Sigmoid colon (tissue), 4 donors: ENCODE data around the gene GRID1.

Experiments
- EP300 ChIP-seq, 4 donors: sonication (generic); formaldehyde crosslinking; IDR thresholded peaks; one replicate each; pipeline ENCODE4 v1.6.1; 2017; ENCODE audit warnings: antibody characterized with exemption in 4 of 4
- POLR2A ChIP-seq, 2 donors: fragments of 450-650 bp; IDR thresholded peaks; one replicate each; pipeline ENCODE4 v1.6.1; 2016; ENCODE audit warnings: antibody characterized with exemption in 2 of 2, mild to moderate bottlenecking in 2 of 2, moderate library complexity in 2 of 2
- POLR2AphosphoS5 ChIP-seq, 4 donors: sonication (generic); formaldehyde crosslinking; IDR thresholded peaks; one replicate each; pipeline ENCODE4 v1.6.1; 2017; ENCODE audit warnings: antibody characterized with exemption in 4 of 4
- TF ChIP-seq, protein P1 (sequence below), 4 experiments: fragments of 450-650 bp in 3 of 4; fragments of 200-600 bp in 1 of 4; IDR thresholded peaks; one replicate each; pipeline ENCODE4 v1.5.1; 2016 to 2019; ENCODE audit warnings: antibody characterized with exemption in 4 of 4, mild to moderate bottlenecking in 3 of 4, moderate library complexity in 2 of 4

DNA sequence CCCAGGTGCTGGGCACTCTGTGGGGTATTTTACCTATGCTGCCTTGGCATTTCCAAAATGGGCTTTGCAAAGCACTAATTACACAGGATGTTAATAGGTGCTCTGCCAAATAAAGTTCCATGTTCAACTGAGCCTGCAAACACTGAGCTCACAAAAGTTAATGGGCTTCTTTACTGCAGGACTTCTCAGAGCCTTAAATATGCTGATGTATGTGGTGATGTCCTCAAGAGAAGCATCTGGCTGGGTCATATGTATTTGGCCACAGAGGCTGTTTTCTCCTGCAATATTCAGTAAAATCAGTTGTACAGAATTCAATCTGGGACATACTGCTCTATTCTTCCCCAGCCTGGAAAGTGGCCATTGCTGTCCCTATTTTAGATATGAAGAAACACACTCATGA is 31.3 kb downstream of the GRID1 start:
- TF ChIP-seq, protein P1, sequence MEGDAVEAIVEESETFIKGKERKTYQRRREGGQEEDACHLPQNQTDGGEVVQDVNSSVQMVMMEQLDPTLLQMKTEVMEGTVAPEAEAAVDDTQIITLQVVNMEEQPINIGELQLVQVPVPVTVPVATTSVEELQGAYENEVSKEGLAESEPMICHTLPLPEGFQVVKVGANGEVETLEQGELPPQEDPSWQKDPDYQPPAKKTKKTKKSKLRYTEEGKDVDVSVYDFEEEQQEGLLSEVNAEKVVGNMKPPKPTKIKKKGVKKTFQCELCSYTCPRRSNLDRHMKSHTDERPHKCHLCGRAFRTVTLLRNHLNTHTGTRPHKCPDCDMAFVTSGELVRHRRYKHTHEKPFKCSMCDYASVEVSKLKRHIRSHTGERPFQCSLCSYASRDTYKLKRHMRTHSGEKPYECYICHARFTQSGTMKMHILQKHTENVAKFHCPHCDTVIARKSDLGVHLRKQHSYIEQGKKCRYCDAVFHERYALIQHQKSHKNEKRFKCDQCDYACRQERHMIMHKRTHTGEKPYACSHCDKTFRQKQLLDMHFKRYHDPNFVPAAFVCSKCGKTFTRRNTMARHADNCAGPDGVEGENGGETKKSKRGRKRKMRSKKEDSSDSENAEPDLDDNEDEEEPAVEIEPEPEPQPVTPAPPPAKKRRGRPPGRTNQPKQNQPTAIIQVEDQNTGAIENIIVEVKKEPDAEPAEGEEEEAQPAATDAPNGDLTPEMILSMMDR (IDR thresholded peaks at IDR 0.05): no peak
- TF ChIP-seq POLR2A (IDR thresholded peaks at IDR 0.05): no peak
- TF ChIP-seq POLR2AphosphoS5 (IDR thresholded peaks at IDR 0.05): no peak
- no peak for TF ChIP-seq EP300 (IDR thresholded peaks at IDR 0.05)
